HG03095 (cell line): Measurements from ENCODE around the gene GSS.
"Not testable (repeated sequence)": the region's sequence is repeated elsewhere in the genome, so short reads cannot be mapped to it uniquely, and the experiment has no call there.

ENCODE experiments used
- ATAC-seq: cut with Tn5 transposase; IDR thresholded peaks from one replicate; pipeline ENCODE4 v1.9.1; 2021; ENCODE audit warnings: moderate library complexity; ENCODE audit not compliant: unreplicated experiment

Gene GSS

DNA sequence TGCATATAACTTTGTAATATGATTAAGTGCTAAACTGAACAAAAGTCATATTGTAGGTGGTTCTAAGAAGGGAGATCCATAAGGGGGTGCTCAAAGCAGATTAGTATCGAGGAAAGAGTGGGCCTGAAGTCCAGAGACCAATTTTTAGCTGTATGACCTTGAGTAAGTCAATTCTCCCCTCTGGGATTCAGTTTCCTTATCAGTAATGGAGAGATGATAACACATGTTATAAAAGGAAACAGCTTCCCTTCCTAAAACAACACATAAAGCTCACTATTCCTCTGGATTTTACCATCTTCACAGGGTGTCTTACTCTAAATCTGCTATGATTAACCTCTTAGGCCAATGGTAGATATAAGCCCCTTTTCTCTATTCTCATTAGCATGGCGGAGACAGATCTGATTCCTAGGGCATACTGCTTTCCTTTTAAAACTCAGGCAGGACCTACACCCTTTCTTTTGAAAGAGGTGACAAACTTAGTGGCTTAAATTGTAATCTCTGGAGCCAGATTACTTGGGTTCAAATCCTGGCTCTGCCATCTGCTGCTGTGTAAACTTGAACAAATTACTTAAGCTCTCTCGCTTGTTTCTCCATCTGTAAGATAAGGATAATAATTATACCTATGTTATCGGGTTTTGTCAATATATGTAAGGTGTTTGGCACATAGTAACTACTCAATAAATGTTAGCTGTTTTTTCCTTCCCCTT lies 39.7 kb downstream of the GSS start:
- ATAC-seq: no peak

DNA sequence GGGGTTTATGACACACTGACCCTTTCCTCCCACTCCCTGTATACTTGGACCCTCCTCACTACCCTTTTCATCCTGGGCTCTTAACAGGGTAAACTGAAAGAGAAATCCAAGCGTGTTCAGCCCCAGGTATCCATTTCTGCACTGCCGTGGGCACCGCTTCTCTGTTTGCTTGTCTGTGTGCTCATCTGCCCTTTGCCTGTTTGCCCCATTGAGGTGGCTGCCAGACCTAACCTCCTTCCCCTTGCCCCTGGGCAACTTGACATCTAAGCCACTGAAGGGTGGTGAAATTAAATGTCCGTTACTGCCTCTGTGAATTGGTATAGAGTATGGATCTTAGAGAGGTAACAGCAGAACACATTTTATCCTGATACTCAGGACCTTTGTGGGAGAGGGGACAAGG lies 40.5 kb downstream of the GSS start:
- no peak for ATAC-seq

DNA sequence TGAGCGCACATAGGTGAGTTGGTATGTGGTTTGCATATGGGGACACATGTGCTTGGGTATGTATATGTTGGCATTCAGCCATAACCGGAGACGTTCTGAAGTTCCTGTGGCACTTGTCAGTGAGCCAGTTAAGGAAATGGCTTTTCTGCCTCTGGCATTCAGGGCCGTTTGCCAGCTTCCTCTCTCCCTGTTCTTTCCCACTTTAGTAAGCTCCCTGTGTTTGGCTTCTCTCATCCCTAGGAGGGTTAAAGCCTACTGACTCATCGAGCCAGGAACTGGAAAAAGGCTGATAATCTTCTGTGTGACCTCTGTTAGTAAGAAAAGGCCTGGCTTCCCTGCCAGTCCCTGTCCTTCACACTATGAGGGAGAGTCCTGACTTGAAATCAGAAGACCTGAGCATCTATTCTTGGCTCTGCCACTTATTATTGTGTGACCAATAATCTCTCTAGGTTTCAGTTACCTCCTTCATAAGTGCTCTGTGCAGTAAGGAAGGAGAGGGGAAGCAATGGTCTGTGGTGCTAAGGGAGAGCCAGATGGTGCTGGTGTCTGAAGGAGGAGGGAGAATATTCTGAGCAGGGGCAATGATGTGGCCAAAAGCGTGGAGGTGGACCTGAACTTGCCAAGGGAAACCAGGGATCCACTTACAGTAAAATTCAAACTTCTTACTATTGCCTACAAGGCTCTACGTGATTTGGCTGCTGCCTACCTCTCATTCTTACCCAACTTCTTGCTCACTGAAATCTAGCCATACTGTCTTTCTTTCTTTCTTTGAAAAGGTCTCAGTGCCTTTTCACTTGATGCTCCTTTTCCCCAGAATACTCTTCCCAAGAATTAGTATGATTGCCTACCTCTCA lies 47.8 kb downstream of the GSS start:
- ATAC-seq: no peak

DNA sequence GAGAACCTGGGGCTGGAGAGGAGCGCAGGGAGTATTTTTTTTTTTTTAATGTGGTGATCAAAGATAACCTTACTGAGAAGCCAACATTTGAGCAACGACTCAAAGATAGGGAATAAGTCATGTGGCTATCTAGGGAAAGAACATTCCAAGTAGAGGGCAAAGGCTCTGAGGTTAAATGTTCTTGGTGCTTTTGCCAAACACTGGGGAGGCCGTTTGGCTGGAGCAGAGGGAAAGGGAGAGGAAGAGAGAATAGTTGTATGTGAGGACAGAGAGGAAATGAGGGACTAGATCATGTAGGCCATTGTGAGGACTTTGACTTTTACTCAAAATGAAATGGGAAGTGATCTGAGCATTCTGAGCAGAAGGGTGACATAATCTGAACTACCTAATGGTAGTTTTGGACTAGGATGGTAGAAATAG lies 51.4 kb downstream of the GSS start:
- no peak for ATAC-seq

DNA sequence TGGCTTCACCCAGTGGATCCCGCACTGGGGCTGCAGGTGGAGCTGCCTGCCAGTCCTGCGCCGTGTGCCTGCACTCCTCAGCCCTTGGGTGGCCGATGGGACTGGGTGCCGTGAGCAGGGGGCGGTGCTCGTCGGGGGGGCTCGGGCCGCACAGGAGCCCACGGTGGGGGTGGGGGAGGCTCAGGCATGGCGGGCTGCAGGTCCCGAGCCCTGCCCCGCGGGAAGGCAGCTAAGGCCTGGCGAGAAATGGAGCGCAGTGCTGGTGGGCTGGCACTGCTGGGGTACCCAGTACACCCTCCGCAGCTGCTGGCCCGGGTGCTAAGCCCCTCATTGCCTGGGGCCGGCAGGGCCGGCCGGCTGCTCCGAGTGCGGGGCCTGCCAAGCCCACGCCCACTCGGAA lies 56.9 kb downstream of the GSS start:
- not testable (repeated sequence) for ATAC-seq

DNA sequence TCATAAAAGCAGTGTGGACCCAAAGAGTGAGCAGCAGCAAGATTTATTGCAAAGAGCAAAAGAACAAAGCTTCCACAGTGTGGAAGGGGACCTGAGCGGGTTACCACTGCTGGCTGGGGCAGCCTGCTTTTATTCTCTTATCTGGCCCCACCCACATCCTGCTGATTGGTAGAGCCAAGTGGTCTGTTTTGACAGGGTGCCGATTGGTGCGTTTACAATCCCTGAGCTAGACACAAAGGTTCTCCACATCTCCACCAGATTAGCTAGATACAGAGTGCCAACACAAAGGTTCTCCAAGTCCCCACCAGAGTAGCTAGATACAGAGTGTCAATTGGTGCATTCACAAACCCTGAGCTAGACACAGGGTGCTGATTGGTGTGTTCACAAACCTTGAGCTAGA lies 57.5 kb downstream of the GSS start:
- ATAC-seq: not testable (repeated sequence)

DNA sequence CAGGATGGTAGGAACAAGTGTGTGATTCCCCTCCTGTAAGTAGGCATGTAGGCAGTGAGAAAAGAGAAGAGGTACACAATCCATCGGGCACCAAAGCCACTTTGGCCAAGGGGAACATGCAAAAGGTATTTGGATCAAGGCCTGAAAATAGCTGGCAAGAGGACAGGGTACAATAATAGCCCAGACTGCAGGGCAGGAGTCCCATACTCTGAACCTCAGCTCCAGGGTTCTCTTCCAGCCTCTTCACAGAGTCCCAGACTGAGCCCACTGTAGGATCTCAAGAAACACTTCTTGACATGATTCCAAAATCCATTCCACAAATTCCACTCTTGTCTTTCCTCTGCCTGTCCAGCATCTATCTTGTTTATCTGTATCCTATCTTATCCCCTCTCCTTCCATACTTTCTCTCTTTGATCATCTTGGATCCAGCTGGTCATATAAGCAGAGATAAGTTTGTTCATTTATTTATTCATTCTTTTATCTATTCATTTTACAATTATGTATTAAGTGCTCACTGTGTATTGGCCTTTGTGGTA lies 59.5 kb downstream of the GSS start:
- no peak for ATAC-seq

DNA sequence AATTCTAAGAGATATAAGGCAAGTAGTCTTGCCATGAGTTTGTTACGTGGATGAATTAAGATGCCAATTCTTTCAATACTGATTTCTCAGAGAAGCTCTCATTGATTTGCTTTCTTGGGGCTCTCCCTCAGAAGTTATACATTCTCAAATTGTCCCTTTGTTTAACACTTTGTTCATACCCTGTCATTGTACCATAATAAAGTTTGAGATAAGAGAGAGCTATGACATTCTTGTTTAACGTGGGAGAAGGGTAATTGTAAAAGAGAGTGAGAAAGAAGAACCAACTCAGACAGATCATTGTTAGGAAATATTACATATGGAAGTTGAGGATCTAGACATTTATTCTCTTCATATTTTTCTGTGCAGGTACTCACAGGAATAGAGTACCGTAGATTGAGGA lies 60.1 kb downstream of the GSS start:
- no peak for ATAC-seq

DNA sequence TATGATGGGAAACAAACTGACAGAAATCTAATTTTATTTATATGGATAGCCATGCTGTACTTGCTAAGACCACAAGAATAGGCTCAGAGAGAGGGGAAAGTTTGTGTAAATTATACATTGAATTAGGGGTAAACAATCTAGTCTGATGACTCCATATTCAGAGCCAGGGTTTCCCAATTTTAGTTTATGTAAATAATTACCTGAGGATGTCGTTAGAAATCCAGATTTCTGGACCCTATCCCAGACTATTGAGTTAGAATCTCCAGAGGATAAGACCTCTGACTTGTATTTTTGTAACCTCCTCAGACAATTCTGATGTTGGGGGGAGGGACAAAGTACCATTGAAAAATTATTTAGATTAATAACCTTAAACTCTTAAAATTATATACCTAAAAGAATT lies 60.9 kb downstream of the GSS start:
- ATAC-seq: no peak

DNA sequence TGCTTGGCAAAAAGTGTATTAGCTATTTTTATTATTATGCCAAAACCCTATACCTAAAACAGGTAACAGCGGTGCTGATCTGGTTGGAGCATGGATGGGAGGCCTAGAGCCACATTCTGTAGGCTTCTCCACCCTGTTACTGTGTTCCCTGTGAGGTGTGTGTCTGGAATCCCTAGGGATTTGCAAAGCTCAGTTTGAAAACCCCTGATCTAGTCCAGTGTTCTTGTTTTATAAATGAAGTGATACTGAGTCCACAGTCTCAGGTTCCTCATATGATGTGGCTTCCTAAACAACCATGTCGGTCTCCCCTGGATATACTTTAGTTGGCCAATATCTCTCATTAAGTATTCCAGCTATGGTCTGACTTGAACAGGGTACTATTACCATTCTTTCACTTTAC lies 62.9 kb downstream of the GSS start:
- ATAC-seq: no peak

DNA sequence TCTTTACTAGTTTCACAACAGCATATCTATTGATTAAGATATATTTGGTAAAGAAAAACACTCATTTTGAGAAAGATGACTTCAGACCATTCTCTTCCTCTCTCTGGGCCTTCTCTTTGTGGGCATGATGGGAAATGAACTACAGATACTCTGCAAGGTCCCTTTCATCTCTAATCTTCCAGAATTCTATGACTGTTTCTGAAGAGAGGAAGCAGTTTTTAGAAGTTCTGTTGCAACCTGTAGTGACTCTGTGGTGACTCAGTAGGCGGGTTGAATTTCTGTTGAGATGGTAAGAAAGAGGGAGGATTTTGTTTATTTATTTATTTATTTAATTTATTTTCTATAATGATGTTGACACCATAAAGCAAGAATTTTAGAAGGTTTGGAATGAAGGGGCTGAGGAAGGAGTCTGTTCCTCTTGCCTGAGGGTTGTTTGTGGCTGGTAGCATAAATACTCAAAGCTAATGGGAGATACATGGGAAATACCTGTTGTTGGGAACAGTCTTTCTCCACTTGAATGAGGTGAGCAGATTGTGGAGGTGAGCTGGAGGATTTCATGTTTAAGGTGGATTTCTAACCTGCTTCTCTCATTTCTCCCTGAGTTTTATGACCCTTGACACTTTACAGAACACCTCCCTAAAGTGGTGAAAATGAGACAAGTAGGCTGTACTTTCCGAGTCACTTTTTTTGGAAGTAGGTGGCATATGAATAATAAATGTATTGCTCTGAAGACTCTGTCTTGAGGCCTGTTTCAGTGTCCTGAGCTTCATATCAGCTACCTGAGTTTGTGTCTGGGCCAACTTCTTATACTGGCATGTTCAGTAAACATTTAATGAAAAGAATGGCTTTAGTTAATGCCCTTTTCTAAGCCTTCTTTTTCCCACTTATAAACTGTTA lies 64.2 kb downstream of the GSS start:
- ATAC-seq: no peak

DNA sequence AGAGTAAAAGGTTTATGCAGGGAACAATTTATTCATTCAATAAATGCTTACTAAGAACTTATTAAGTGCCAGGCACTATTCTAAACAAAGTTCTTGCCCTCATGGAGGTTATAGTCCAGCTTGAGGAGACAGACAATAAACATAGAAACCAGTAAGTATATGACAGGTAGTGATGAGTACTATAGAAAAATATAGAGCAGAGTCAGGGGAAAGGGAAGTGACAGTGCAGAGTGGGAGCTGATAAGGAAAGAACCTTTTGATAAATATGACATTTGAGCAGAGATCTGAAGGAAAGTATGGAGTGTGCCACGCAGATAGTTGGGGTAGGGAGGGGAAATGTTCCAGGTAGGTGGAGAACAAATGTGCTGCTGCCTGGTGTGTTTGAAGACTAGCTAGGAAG lies 67.1 kb downstream of the GSS start:
- no peak for ATAC-seq

DNA sequence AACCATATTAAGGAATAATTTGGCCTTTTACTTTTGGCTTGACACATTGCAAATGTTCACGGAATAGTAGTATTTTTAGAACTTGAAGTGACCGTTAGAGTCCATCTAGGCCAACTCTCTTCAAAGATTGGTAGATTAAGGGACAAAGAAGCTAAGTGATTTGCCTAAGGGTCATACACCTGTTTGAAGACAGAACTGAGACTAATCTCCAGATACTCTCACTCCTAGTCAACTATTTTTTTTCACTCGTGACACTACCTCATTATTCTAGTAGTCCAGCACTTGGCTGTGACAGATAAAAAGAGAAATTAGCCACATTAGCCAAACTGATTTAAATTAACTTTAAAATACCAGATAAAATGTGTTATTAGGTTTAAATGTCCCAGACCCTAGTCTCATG lies 68.6 kb downstream of the GSS start:
- ATAC-seq: no peak

DNA sequence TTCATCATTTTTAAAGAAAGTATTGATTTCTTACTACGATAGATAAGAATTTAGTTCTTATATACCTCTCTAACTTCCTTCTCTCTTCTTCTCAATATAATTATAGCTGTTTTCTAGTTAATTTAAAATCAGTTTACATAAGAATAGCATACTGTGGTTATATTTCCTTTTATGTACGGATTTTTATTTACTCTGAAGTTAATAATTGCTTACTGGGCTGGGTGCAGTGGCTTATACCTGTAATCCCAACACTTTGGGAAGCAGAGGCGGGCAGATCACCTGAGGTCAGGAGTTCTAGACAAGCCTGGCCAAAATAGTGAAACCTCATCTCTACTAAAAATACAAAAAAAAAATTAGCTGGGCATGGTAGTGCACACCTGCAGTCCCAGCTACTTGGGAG lies 69.5 kb downstream of the GSS start:
- no peak for ATAC-seq

DNA sequence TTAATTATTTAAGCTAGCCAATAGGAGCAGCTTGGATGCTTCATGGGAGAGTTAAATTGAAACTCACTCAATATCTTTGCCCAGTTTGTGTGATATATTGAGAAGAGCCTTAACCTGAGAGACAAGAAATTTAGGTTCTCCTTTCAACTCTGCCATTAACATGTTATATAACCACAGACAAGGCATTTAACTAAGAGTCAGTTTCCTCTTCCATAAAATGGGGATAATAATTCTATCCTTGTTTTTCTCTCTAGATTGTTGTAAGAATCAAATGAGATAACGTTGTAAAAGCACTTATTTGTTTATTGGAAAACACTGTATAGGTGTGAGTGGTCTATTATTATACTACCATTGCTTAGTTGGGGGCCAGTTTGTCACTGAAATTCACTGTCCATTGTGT lies 71.3 kb downstream of the GSS start:
- ATAC-seq: no peak

DNA sequence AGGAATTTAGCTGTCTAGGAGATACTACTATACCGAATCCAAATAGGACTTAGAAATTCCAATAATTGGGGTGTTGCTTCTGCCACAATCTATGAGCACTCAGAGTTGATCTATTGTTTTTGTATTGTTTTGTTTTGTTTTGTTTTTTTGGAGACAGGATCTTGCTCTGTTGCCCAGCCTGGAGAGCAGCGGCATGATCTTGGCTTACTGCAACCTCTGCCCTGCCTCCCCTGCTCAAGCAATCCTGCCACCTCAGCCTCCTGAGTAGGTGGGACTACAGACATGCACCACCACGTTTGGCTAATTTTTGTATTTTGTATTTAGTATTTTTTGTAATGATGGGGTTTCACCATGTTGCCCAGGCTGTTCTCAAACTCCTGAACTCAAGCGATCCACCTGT lies 71.8 kb downstream of the GSS start:
- ATAC-seq: no peak

DNA sequence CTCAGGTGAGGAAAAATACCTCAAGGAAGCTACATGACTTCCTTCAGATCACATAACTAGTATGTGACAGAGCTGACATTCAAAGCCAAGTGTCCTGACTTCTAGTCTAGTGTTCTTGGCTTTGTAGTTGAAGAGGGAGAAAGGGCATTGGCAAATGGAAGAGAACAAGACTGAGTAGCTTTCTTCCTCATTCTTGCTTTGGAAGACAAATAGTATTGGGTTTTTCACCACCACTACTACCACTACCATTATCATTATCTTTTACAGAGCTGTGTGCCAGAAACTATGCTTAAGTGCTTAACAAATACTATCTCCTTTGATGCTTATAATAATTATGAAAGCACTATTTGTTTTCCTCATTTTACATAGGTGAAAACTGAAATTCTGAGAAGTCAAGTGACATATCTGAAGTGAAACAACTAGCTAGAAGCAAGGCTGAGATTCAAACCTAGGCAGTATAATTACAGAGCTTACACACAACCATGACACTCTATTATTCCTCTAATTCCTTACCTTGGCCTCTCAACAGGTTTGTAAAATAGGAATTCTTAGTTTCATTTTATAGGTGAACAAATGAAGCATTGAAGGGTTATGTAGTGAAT lies 72.4 kb downstream of the GSS start:
- no peak for ATAC-seq

DNA sequence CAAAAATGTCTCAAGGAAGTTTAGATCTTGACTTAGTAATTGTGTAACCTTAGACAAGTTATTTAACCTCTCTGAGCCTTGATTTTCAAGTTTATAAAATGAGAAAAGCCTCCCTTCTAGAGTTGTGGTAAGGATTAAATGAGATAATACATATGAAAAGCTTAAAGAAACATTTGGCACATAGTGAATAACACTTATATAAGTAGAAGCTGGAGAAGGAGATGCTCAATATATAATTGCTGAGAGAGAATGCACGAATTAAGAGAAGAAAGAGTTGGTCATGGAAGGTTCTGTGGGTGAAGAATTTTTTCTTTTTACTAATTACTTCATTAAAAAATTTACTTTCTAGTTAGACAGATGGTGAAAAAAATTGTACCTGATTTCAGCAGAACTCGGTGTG lies 73.9 kb downstream of the GSS start:
- ATAC-seq: no peak

DNA sequence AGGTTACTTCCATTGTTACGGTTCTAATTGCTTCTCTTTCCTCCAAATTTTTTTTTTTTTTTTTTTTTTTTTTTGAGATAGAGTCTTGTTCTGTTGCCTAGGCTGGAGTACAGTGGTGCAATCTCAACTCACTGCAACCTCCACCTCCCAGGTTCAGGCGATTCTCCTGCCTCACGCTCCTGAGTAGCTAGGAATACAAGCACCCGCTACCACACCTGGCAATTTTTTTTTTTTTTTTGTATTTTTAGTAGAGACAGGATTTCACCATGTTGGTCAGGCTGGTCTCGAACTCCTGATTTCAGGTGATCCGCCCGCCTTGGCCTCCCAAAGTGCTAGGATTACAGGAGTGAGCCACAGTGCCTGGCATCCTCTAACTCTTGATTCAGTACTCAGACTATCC lies 74.6 kb downstream of the GSS start:
- ATAC-seq: not testable (repeated sequence)

DNA sequence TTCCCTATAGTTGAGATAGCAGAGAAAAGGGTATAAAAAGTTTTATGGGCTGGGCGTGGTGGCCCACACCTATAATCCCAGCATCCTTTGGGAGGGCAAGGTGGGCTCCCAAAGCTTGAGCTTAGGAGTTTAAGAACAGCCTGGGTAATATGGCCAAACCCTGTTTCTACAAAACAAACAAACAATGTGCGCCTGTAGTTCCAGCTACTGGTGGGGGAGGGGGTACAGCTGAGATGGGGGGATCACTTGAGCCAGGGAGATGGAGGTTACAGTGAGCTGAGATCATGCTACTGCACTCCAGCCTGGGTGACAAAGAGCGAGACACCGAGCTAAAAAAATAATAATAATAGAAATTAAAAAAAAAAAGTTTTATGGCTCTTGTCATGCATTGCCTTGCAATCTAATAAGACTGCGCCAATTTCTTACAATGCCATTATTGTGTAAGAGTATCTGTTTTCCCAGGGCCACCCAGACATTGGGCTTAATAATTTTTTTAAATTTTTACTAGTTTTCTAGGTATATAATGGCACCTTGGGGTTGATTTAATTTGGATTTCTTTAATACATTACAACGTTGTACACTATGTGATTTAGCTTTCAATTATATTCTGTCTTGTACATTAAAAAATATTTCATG lies 75.3 kb downstream of the GSS start:
- no peak for ATAC-seq
